ENCODE results near the gene WDR90. TPM values are rescaled to one million over a fixed set of nuclear protein-coding genes. Genes with fewer than 3 reads are reported as not detected.

The WDR90 gene
- 42.2 and 44.4 TPM in 2 replicates for total RNA-seq (2014; rRNA removed; shearing (Covaris generic))
- polyA plus RNA-seq (2016; fragmentation: Nextera tagmentation; extraction: Ambion mirVana), result 25.9 and 26.3 TPM in 2 replicates
- long read RNA-seq, result 0 reads

DNA sequence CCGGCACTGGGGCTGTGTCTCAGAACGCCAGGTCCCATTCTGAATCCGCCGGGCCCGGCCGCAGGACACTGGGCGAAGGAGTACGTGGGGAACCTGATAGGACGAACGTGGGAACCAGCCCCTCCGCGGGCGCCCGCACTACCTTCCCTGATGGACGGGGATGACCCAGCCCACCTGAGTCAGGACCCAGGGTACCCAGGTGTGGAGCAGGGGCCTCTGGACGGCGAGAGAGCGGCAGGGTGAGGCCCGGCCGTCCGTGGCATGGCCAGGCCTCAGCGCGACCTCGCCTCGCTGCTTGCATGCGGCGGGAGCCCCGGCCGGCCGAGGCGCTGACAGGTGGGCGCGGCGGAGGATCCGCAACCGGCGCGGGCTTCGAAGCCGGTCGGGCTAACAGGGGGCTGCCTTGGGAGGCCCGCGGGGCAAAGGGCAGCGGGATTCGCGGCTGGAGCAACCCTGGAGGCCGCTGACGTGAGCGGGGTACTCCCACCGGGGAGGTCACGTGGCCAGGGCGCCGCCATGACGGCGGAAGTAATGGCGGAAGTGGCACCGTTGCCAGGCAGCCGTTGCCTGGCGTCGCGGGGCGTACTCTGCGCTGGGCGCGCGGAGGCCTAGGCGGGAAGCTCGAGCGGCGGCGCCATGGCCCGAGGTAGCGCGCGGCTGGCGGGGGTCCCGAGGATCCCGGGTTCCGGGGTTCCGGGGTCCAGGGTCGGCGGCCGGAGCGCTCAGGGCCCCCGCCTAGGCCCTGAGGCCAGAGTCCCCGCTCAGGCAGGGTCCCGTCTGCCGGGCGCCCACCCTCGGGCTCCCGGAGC lies at the start of gene WDR90:
Gene WDR90, plus strand, starts transcription at position 585 of the 809 bp plus-strand sequence. Its CDS starts 52 bp downstream, at position 637.
- H3K4me3 ChIP-seq, result peak within 1 kb of the TSS; percentile 80
- TF ChIP-seq ETS1 (IDR thresholded peaks at IDR 0.05) (peak; percentile 66; the same call in 1 of the 2 replicates), REST (IDR thresholded peaks at IDR 0.05; ENCODE audit: unreplicated experiment) (no peak), NANOG (IDR thresholded peaks at IDR 0.05; ENCODE audit: borderline replicate concordance) (no peak), CTCF (conservative IDR thresholded peaks at IDR 0.05; ENCODE audit: low read depth in 2 of 2) (0 out of 4 replicates have a peak, but pooled peaks of 1 of the 2 experiments have one; percentile 7), ZNF331 (CRISPR knock-in tag; IDR thresholded peaks at IDR 0.05; ENCODE audit: low read depth) (no peak), JUNB (IDR thresholded peaks at IDR 0.05; ENCODE audit: unreplicated experiment) (no peak), CREB1 (CRISPR knock-in tag; IDR thresholded peaks at IDR 0.05; ENCODE audit: low read depth) (peak; percentile 86), POLR2AphosphoS5 (IDR thresholded peaks at IDR 0.05; ENCODE audit: low read depth) (peak; percentile 61), EZH2 (IDR thresholded peaks at IDR 0.05; ENCODE audit: low read depth, unreplicated experiment) (no peak)
- H4K20me1 ChIP-seq (replicated peaks; ENCODE audit: insufficient read depth), result no peaks in the 10 kb centered on the region; the same call in 1 of the 2 replicates
- Mint-ChIP-seq H3K27me3 (ENCODE audit: insufficient read depth, low read depth, poor library complexity) (peaks cover 8% of the 10 kb centered on the region), H3K27ac (peak within 1 kb of the TSS; percentile 82), H3K36me3 (ENCODE audit: low read depth) (no peaks in the 10 kb centered on the region; the same call in 2 of the 3 replicates), H3K9me3 (no peaks in the 10 kb centered on the region), H3K4me3 (peak within 1 kb of the TSS; percentile 84), H3K4me1 (peaks cover 3% of the 10 kb centered on the region; the same call in 1 of the 3 replicates)
- peak within 1 kb of the TSS; percentile 63 for H2AFZ ChIP-seq
- H3K27me3 ChIP-seq (ENCODE audit: insufficient read depth), result no peaks in the 10 kb centered on the region
- peak; percentile 97 for DNase-seq (ENCODE audit: low spot score)
- peaks cover 11% of the 10 kb centered on the region; the same call in 1 of the 2 replicates for H3F3A ChIP-seq (replicated peaks; ENCODE audit: low read depth)
- no peaks in the 10 kb centered on the region for H3K9me2 ChIP-seq (ENCODE audit: insufficient read depth)
- peak within 1 kb of the TSS; percentile 95 for H3K4me2 ChIP-seq
- peak; percentile 81 for ATAC-seq
- H3K36me3 ChIP-seq (ENCODE audit: insufficient read depth), result no peaks in the 10 kb centered on the region
- H3K4me1 ChIP-seq (ENCODE audit: insufficient read depth), result no peaks in the 10 kb centered on the region; the same call in 1 of the 2 replicates
- 0 out of 2 replicates have a peak within 1 kb of the TSS, but pooled peaks have one; percentile 66 for H3K27ac ChIP-seq (ENCODE audit: low read depth)
- peaks cover 2% of the 10 kb centered on the region; the same call in 1 of the 2 replicates for H3K79me2 ChIP-seq (replicated peaks; ENCODE audit: insufficient read depth)
